Mammary epithelial cell (primary cell): Measurements from ENCODE around the gene LRP2.

Experiments
- EZH2 ChIP-seq: IDR thresholded peaks from 2 replicates; pipeline ENCODE4 v1.6.1; 2012; ENCODE audit warnings: low read length, inconsistent platforms, borderline replicate concordance
- TF ChIP-seq, protein P1 (sequence below), 2 donors: IDR thresholded peaks in 1 of 2; conservative IDR thresholded peaks in 1 of 2; 2 replicates each; pipeline ENCODE4 v1.5.1; 2011 to 2012; ENCODE audit warnings: inconsistent platforms in 2 of 2, low read length in 2 of 2, mild to moderate bottlenecking in 2 of 2, control low read depth in 1 of 2, low read depth in 1 of 2; ENCODE audit not compliant: insufficient read depth in 1 of 2; ENCODE audit errors: extremely low read depth in 1 of 2

DNA sequence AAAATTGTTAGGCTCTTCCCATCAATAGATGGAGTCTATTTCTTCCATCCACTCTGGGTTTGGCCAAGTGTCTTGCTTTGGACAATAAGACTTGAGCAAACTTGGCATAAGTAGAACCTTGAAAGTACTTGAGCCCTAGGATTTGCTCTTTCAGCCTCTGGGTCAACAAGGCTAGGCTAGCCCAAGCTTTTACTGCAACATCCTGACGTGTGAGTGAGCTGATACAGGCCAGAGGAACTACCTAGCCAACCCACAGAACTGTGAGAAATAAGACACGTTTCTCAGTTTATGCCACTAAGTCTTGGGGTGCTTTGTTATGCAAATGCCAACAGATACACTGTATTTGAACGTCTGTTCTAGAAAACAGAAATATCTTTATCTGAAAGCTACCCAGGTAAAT is 71.9 kb downstream of the LRP2 start:
- TF ChIP-seq, protein P1, sequence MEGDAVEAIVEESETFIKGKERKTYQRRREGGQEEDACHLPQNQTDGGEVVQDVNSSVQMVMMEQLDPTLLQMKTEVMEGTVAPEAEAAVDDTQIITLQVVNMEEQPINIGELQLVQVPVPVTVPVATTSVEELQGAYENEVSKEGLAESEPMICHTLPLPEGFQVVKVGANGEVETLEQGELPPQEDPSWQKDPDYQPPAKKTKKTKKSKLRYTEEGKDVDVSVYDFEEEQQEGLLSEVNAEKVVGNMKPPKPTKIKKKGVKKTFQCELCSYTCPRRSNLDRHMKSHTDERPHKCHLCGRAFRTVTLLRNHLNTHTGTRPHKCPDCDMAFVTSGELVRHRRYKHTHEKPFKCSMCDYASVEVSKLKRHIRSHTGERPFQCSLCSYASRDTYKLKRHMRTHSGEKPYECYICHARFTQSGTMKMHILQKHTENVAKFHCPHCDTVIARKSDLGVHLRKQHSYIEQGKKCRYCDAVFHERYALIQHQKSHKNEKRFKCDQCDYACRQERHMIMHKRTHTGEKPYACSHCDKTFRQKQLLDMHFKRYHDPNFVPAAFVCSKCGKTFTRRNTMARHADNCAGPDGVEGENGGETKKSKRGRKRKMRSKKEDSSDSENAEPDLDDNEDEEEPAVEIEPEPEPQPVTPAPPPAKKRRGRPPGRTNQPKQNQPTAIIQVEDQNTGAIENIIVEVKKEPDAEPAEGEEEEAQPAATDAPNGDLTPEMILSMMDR (conservative IDR thresholded peaks at IDR 0.05 in 1 of 2, IDR thresholded peaks at IDR 0.05 in 1 of 2; ENCODE audit: extremely low read depth in 1 of 2, insufficient read depth in 1 of 2, low read depth in 1 of 2, low read length in 2 of 2), result no peak
- no peak for TF ChIP-seq EZH2
